ENCODE data around the gene TNS3. TPM values are rescaled to one million over a fixed set of nuclear protein-coding genes. Genes with fewer than 3 reads are reported as not detected.

TNS3 gene
- total RNA-seq, 1 donor from 2014 or later = 47.2 TPM

DNA sequence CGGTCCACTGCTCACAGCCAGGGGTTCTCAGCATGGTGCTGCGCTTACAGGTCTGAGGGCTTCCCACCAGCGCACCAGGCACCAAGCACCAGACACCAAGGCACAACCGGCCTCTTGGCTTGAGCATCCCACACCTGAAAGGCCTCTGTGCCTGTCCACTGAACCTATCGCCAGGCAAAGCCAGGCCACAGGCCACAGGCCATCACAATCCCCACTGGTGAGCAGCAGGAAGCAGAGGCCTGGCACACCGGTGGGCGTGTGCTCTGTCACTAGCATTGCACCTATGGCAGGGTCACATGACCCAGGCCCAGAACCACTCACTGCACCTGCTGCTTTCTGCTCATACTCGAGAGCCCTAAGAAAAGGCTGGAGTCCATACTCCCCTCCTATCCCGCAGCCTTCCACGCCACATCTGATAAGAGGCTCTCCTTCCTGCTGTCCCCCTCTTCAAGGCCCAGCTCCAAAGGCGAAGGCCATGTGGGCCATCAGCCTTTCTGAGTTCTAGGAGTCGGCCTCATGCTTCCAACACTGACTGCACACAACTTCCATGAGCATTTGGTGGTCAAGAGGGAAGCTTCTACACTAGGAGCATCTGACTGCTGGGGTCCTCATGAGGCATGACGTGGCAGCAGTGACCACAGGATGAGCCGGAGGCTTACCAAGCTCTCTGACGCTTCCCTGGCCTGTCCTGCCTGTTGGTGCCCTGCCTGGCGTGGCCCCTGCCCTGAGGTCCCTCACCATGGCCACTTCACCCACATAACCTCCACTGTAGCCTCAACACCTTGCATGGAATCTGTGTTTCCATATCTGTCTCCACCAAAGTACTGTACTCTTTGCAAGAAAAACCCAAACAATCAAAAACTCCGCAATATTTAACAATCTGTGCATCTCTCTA lies 166.3 kb downstream of the TNS3 start:
- DNase-seq (ENCODE audit: low spot score) (peak; percentile 40), ATAC-seq (no peak)

DNA sequence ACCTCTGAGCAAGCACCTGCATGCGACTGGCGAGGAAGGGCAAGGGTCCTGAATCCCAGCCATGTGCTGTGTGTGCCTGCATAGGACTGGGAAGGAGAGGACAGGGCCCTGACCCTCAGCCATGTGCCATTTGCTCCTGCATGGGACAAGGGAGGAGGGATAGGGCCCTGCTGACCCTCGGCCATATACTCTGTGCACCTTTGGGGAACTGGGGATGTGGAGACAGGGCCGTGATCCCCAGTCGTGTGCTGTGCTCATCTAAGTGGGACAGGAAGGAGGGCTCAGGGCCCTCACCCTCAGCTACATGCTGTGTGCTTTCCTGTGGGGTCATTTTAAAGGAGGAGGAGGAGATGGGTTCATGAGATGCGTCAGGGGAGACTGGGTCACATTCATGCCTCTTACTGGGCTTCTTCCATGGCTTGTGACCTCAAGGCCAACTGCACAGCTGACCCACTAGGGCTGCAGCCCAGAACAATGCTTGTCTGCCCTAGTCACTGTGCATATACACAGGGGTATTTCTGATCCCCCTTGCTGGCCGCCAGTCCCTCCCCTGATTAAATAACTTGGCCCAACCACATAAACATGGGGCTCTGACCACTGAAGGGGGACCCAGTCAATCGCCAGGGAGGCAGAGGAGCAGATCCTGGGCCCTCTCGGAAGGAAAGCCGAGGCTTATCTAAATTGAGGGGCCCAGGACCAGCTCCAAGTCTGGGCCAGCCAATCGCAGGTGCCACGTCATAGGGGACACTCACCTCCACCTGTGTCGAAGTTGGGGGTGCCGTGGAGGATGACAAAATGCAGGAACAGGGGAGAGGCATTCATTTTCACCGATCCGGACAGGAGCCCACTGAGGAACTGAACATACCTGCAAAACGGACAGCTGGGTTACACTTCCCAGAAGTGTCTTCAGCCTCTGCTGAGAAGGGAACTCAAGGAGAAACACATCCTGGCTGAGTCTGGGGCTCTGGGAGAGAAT lies 167.3 kb downstream of the TNS3 start:
- DNase-seq (ENCODE audit: low spot score) (peak; percentile 41), ATAC-seq (peak; percentile 50)

DNA sequence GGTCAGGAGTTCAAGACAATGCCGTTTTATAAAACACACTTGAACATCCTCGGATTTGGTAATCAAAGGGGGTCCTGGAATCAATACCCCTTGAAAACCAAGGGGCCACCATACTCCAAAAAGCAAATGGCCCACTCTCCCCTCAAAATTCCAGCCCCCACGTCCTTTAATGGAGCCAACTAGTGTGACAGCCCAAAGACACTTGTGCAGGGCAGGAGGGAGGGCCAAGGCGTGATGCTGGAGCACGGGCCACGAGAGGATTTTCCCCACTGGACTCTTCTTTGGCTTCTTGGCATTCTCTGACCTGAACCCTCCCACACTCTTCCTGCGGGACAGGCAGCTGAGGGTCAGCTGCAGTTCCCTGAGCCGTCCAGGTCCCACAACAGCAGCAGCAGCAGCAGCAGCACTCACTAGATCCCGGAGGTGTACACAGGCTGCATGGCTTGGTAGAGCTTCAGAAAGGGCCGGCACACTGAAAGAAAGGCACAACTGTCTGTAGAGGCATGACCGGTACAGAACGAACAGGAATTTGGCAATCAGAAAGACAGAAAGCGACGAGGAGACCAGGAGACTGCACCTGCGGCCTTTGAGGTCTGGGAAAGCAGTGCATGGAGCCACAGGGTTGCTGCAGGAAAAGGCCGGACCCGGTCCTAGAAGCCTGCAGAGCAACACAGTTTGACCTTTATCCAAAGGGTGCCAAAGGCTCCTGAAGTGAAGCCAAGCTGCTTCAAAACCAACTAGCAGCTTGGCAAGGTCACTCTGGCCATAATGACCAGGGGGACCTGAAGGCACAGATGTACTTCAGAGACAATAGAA lies 168.2 kb downstream of the TNS3 start:
- DNase-seq (ENCODE audit: low spot score) (peak; percentile 73), ATAC-seq (peak; percentile 91)

DNA sequence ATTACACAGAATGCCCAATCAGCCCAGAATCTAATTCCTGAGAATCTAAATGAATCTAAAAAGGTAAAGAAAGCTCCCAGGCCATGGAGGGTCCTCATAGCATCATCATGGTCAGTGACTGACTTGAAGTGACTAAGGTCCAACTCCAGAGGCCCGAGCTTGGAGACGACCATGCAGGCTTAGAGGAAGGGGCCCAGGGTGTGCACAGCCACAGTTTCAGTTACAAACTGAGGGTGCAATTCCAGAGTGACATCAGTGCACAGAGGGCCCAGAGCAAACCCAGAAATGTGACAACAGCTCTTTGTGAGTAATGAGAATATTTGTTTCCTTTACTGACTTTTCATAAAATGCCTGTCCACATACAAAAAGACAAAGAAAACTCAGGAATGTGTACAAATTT lies 170.0 kb downstream of the TNS3 start:
- DNase-seq (ENCODE audit: low spot score) (peak; percentile 24), ATAC-seq (no peak)

DNA sequence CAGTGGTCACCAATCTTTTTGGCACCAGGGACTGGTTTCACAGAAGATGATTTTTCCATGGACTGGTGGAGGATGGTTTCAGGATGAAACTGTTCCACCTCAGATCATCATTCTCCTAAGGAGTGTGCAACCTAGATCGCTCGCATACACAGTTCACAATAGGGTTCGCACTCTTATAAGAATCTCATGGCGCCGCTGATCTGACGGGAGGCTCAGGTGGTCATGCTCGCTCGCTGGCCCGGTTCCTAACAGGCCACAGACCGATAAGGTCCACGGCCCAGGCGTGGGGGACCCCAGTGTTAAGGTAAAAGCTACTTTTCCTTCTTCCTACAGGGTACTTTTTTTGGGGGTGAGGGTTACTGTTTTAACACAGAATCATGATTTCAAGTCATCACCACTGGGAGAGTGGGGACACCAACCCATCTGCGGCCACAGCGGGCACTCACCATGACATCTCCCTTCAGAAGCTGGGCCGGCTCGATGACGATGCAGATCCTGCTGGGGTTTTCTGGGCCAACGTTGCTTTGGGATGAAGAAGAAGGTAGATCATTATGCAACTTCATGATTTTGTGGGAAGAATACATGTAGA lies 170.5 kb downstream of the TNS3 start:
- DNase-seq (ENCODE audit: low spot score) (peak; percentile 38), ATAC-seq (no peak)

DNA sequence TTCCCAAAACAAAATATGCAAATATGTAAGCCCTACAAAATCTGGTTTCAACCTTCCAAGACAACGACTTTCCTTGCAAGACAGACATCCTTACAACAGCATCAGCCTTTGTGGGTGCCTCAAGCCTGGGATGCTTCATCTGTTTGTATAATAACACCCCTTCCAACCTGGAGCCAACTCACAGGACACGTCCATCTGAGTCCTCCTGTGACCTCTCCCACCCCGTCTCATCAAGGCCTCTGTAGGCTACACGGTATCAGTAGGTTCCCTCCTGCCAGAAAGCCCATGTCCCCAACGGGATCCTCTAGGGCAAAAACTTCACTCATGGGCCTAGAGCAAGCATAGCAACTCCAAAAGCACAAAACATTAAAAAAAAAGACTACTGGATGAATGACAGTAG lies 173.2 kb downstream of the TNS3 start:
- ATAC-seq (no peak), DNase-seq (ENCODE audit: low spot score) (peak; percentile 11)

DNA sequence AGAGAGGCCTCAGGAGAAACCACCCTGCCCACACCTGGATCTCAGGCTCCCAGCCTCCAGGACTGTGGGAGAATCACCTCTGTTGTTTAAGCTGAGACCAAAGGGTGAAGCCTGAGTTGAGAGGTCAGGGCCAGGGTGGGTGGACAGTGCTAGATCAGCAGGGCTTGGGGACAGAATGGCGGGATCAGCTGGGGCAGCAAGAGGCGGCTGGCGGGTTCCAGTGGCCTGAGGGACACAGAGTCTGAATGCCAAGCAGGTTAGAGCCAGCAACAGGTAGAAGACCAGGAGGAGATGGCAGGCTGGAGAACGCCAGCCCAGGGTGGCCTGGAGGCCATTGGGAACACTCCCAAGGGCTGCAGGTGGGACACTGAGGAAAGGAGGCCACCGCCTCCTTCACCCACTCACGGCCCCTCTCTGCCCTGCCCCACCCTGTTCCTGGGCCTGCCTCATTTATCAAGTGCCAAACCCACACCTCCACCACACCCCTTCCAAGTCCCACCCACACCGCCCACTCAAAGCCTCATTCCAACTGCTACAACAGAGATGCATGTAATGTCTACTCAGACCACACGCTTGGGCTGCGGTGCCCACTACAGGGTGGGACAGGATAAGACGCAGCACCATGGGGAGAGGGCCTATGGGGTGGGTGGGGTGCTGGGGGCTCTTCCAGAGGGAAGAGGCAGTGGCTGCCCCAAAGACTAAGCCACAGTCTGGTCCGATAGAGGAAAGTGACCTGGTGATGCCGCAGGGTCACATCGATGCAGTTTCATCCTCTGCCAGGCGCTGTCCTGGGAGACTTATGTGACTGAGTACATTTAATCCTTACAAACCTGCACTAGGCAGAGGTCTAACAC lies 173.9 kb downstream of the TNS3 start:
- DNase-seq (ENCODE audit: low spot score) = peak; percentile 43
- no peak for ATAC-seq

DNA sequence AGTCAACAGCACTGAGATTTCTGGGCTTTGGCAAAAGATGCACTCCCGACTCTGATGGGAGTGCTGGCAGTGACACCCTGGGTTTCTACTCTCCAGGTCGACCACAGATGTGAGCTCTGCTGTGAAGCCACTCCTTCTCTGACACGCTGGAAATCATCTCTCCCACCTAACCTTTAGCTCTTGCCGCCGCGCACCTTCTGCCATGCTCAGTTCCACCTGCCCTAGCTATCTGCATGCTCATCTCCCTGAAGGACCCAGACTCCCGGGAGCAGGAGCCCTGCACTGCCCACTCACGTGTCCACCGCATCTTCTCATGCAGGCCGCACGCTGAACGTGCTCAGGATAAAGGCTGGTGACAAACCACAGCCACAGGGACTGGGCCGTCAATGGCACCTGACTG lies 174.8 kb downstream of the TNS3 start:
- DNase-seq (ENCODE audit: low spot score) = peak; percentile 43
- ATAC-seq = no peak

DNA sequence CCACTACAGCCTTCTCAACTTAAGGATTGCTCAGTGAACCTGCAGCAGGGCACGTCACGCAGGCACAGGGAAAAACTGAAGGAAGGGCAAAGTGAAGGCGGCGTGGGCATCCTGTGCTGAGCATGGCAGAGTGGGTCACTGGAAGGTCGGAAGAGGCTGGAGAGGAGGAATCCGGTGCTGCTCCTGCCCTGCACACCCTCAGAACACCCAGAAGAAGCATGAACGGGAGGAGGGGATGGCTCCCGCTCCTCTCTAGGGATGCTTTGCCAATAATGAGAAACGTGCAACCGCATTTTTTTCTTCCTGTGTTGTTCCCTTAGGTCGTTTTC lies 175.1 kb downstream of the TNS3 start:
- no peak for DNase-seq (ENCODE audit: low spot score)

DNA sequence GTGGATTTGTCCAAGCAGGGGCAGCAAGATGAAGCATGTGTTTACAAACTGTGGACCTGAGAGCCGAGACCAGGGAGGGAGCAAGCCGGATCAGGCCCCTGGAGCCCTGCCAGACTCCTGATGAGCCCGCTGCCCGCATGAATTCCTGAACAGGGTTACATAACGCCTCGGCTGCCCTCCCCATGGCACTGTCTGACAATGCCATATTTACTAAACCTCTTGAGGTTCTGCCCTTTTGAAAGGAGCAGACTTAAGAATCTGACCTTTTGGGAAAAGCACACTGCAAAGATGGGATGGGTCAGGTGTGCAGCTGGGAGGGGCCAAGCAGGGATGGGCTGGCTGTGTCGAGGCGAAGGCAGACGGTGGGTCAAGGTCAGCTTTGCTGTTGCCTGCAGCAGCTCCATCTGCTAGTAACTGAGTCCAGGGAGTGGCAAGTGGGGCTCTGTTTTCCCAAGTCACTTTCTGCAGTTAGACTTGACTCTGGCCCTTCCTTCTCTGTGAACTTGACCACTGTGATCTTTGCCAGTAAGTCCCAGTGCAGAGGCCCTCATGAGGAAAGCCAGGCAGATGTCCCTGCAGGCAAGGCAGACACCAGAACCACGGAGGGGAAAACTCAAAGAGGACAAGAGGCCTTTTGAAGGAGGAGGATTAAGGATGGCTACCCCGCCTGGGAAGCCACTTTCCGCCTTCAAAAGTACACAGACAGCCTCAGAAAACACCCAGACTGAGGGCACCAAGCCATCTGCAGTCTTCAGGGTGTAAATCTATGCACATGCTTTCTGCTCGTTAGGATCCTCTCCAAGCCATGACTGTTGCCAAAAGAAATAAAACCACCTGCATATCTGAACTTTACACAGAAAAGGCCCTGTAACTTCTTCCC lies 175.8 kb downstream of the TNS3 start:
- peak; percentile 88 for ATAC-seq
- DNase-seq (ENCODE audit: low spot score) = peak; percentile 94

More for the DNA sequence above, 175.1 kb downstream of the TNS3 start:
- ATAC-seq = peak; percentile 6

DNA sequence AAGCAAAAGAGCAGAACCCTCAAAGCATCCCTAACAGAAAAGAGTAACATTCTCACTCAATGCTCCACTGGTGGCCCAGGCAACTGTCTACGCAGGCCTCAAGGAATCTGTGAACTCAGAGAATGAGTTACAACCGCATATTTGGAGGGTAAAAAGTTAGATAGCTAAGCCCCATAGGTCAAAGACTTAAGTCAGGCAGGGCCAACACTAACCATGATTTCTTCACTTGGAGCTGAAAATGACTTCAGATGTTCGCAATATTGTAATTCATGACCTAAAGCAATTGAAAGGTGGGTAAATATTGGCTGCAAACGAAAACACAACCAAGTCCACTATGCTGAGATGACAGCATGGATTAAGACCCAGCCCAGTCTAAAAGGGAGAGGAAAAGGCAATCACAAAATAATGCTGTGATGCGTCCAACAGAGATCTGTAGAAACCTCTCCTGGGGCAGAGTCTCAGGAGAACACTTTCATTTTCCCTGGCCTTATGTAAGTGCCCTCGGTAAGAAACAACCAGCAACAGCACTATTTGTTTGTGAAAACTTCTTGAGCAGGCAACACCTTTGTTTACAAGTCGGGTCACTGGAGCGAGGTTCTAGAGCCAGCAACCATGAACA lies 176.5 kb downstream of the TNS3 start:
- ATAC-seq = peak; percentile 62
- DNase-seq (ENCODE audit: low spot score) = no peak

DNA sequence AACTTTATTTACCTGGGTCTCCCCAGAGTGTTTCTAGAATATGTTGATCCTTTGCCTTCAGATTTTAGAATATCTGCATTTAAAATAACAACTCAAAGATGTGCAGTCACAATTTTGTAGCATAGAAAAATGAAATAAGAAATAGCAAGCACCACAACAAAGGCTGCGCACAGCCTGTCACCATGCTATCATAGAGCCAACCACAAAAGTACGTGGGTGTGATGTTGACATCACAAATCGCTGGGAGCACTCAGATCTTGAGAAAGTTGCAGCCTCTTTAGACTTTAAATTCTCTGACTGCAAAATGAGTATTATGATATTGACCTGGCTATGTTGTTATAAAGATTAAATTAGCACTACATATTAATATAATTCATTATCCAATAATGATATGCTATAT lies 177.9 kb downstream of the TNS3 start:
- DNase-seq (ENCODE audit: low spot score) (no peak), ATAC-seq (no peak)

DNA sequence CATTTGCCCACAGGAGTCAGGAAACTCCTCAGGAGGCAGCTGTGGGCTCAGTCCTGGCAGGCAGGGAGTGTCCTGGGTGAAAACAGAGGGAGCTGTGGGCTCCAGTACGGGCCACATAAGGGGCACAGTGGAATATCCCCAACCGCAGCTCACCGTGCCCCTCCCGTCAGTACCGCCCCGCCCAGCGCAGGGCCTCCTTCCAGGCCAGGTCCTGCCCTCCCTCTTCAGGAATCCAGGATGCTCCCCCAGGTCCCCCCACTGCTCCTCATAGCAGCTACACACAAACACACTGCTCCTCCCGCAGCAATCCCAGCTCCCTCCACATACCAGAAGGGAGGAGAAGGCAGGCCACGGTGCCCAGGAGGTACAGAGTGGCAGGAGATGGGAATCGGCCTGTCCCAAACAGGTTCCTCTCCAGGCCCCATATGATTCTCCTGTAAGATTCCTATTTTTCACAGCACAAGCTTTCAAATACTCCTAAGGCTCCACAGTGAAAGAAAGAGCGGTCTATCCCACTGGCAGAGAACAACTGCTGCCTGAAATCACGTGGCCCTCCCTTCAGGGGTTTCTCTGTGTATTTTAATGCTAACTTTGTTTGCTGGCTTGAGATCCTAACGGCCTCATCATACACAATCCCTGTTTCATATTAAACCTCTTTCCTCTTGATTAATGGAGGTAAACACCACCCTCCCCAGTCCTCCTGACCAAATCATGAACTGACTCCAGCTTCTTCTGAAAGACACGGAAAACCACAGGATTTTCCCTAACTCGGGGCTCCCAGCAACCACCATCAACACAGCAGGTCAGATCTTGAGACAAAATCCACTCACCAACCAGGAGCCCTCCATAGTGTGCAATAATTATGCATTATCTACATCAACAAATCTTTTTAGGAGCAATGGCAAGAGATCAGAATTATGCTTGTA lies 178.7 kb downstream of the TNS3 start:
- ATAC-seq (no peak), DNase-seq (ENCODE audit: low spot score) (peak; percentile 38)

DNA sequence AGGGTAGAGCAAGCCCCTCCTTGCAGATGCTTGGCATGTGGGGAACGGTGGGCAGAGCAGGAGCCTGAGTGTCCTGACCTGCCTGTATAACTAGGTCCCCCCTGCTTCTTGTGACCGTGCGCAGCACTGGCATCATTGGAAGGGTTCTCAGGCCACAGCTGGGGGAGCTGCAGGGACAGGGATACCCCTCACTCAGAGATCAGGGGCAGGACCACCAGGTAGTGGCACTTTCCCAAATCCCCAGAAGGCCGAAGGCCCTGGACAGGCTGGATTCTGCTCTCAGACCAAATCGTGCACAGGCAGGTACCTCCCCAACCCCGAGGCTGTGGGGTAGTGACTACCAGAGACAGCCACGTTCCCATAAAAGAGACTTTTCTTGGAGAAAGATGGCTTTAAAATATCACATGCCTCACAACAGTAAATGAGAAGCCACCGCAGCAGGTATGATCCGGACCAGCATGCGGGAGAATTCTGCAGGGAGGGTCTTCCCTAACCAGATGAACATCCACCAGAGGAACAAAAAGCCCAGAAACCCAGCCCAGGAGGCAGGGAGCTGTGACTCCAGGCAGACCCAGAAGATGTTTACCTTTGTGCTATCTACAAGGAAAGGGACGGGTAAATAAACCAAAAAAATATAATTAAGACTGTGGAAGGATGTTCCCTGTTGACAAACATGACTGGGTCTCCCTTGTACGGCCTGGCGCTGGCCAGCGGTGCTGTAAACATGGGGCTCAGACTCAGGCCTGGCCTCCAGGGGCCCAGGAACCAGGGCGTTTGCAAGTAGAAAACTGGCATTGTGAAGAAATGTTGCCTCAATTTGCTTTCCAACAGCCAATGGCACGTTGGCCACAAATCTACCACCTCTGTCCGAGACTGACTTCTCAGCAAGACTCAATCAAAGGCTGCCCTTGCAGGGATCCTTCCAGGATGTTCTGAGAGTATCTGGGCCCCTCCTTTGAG lies 180.0 kb downstream of the TNS3 start:
- DNase-seq (ENCODE audit: low spot score) = peak; percentile 34
- ATAC-seq = no peak

DNA sequence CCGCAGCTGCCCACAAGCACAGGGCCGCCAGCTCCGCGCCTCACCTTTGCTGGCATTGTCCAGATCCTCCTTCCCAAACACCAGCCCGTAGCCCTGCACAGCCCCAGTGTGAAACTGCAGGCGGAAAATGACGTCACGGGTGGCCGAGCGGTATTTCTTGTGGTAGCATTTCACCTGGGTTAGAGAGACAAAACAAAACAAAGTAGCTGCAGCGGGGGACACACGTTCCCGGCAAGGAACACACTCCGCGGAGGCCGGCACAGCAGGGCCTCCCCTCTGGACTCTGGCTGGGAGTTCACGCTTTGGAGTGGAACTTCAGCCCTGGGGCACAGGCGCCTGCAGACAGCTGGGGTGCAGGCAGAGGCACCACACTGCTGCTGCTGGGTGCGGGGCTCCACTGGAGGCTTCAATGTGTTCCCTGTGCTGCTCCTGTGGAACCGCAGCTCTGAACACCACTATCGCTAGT lies 181.1 kb downstream of the TNS3 start:
- DNase-seq (ENCODE audit: low spot score) = peak; percentile 34

DNA sequence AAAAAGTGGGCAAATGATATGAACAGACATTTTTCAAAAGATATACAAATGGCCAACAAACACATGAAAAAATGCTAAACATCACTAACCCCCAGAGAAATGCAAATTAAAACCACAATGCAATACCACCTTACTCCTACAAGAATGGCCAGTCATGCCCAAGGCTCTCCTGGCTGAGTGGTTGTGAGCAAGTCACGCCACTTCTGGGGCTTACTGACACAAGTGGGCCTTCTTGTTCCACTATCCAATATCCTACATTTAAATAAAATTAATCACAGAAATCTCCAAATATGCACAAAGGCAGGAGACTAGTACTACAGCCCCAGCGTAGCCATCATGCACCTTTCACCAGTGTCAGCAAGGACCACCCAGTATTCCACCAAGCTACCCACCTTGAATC lies 181.9 kb downstream of the TNS3 start:
- ATAC-seq = no peak
- DNase-seq (ENCODE audit: low spot score) = no peak

More for the DNA sequence above, 181.1 kb downstream of the TNS3 start:
- ATAC-seq = no peak
